H1 (cell line): ENCODE results near the gene SLC22A23.

Source experiments
- CHD1 ChIP-seq: IDR thresholded peaks from 2 replicates; pipeline ENCODE4 v1.6.1; 2012; ENCODE audit warnings: low read depth, low read length, improper control_type of control experiment
- EZH2 ChIP-seq: fragments of 200-600 bp; sonication (generic); IDR thresholded peaks from 2 replicates; pipeline ENCODE4 v1.7.1; 2012; ENCODE audit warnings: low read depth, mild to moderate bottlenecking, moderate library complexity, low read length, inconsistent platforms; ENCODE audit not compliant: severe bottlenecking
- HDAC2 ChIP-seq, 2 experiments: fragments of 300-600 bp in 1 of 2; sonication (generic) in 1 of 2; IDR thresholded peaks; 2 replicates each; pipeline ENCODE4 v1.6.1; 2011 to 2012; ENCODE audit warnings: low read depth in 2 of 2, low read length in 2 of 2, mild to moderate bottlenecking in 2 of 2, moderate library complexity in 2 of 2, borderline replicate concordance in 1 of 2, inconsistent platforms in 1 of 2
- POLR2AphosphoS5 ChIP-seq: IDR thresholded peaks from 2 replicates; pipeline ENCODE4 v1.6.1; 2011; ENCODE audit warnings: low read depth, low read length
- RAD21 ChIP-seq, 2 experiments: IDR thresholded peaks in 1 of 2; conservative IDR thresholded peaks in 1 of 2; 2 replicates each; pipeline ENCODE4 v1.6.1; 2011; ENCODE audit warnings: low read depth in 2 of 2, low read length in 2 of 2, improper control_type of control experiment in 1 of 2, inconsistent platforms in 1 of 2, mild to moderate bottlenecking in 1 of 2, moderate library complexity in 1 of 2
- RNF2 ChIP-seq: fragments of 200-900, 300-1000 bp; sonication (generic); IDR thresholded peaks from 2 replicates; pipeline ENCODE4 v1.7.1; 2016; ENCODE audit warnings: borderline replicate concordance, low read depth, mild to moderate bottlenecking, antibody characterized with exemption, low read length; ENCODE audit not compliant: poor library complexity, severe bottlenecking; ENCODE audit errors: missing control alignments
- SIX5 ChIP-seq: IDR thresholded peaks from 2 replicates; pipeline ENCODE4 v1.6.1; 2011; ENCODE audit warnings: mild to moderate bottlenecking, low read depth, low read length
- SP2 ChIP-seq: IDR thresholded peaks from 2 replicates; pipeline ENCODE4 v1.6.1; 2012; ENCODE audit warnings: mild to moderate bottlenecking, low read length, inconsistent platforms
- TAF7 ChIP-seq: optimal IDR thresholded peaks from 2 replicates; pipeline ENCODE3; 2011; ENCODE audit warnings: low read depth, mild to moderate bottlenecking, inconsistent platforms, low read length, moderate library complexity, borderline replicate concordance
- TBP ChIP-seq: IDR thresholded peaks from 2 replicates; pipeline ENCODE4 v1.6.1; 2011; ENCODE audit warnings: low read depth, low read length, improper control_type of control experiment
- ZNF274 ChIP-seq: IDR thresholded peaks from 2 replicates; pipeline ENCODE4 v1.7.0; 2012; ENCODE audit warnings: low read length, borderline replicate concordance; ENCODE audit errors: extremely low read depth
- TF ChIP-seq, protein P1 (sequence below), 3 experiments: IDR thresholded peaks; 1 replicate in 2 of 3; 2 replicates in 1 of 3; pipeline versions ENCODE4 v1.5.1 to v1.6.1; 2011; ENCODE audit warnings: low read length in 3 of 3, mild to moderate bottlenecking in 3 of 3, inconsistent platforms in 2 of 3, low read depth in 1 of 3, moderate library complexity in 1 of 3; ENCODE audit not compliant: insufficient read depth in 1 of 3; ENCODE audit errors: control extremely low read depth in 1 of 3
- TF ChIP-seq, protein P2 (sequence below): IDR thresholded peaks from 2 replicates; pipeline ENCODE4 v1.6.1; 2012; ENCODE audit warnings: inconsistent platforms
- TF ChIP-seq, protein P3 (sequence below): IDR thresholded peaks from 2 replicates; pipeline ENCODE4 v1.6.1; 2011; ENCODE audit warnings: low read length, improper control_type of control experiment

GRCh38 chr6:3406891-3407809, 49.7 kb downstream of the SLC22A23 start:
- TF ChIP-seq, protein P1, sequence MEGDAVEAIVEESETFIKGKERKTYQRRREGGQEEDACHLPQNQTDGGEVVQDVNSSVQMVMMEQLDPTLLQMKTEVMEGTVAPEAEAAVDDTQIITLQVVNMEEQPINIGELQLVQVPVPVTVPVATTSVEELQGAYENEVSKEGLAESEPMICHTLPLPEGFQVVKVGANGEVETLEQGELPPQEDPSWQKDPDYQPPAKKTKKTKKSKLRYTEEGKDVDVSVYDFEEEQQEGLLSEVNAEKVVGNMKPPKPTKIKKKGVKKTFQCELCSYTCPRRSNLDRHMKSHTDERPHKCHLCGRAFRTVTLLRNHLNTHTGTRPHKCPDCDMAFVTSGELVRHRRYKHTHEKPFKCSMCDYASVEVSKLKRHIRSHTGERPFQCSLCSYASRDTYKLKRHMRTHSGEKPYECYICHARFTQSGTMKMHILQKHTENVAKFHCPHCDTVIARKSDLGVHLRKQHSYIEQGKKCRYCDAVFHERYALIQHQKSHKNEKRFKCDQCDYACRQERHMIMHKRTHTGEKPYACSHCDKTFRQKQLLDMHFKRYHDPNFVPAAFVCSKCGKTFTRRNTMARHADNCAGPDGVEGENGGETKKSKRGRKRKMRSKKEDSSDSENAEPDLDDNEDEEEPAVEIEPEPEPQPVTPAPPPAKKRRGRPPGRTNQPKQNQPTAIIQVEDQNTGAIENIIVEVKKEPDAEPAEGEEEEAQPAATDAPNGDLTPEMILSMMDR (IDR thresholded peaks at IDR 0.05; ENCODE audit: control extremely low read depth in 1 of 3, insufficient read depth in 1 of 3, low read depth in 1 of 3, low read length in 3 of 3) = no peak
- TF ChIP-seq, protein P2, sequence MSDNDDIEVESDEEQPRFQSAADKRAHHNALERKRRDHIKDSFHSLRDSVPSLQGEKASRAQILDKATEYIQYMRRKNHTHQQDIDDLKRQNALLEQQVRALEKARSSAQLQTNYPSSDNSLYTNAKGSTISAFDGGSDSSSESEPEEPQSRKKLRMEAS = no peak
- TF ChIP-seq EZH2 (no peak), TAF7 (no peak), RNF2 (no peak), ZNF274 (no peak), SP2 (no peak), RAD21 (IDR thresholded peaks at IDR 0.05 in 1 of 2, conservative IDR thresholded peaks at IDR 0.05 in 1 of 2; ENCODE audit: low read depth in 2 of 2, low read length in 2 of 2) (no peak), TBP (no peak), POLR2AphosphoS5 (no peak), HDAC2 (IDR thresholded peaks at IDR 0.05; ENCODE audit: borderline replicate concordance in 1 of 2, low read depth in 2 of 2, low read length in 2 of 2) (no peak), SIX5 (no peak), CHD1 (no peak)
- TF ChIP-seq, protein P3, sequence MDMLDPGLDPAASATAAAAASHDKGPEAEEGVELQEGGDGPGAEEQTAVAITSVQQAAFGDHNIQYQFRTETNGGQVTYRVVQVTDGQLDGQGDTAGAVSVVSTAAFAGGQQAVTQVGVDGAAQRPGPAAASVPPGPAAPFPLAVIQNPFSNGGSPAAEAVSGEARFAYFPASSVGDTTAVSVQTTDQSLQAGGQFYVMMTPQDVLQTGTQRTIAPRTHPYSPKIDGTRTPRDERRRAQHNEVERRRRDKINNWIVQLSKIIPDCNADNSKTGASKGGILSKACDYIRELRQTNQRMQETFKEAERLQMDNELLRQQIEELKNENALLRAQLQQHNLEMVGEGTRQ = no peak
